ENCODE measurements around the gene IKZF4. TPM values are rescaled to one million over a fixed set of nuclear protein-coding genes. Genes with fewer than 3 reads are reported as not detected.
A peak's percentile ranks its signal among the peaks of the same experiment; 100 is the strongest.

IKZF4 gene
- total RNA-seq, 3 donors from 2014 or later = 2.9 to 4.6 (median 4.2) TPM

GRCh38 chr12:56029166-56029519, 8.3 kb downstream of the IKZF4 start:
- Histone ChIP-seq H3K36me3 (no peaks in the 10 kb centered on the region), H3K27ac (peak overlapping the region; percentile 61 to 64)
- intact Hi-C loops (cut with DNase I; ENCODE audit: low total_unique reads) = no loop called here

GRCh38 chr12:56029666-56030293, 8.9 kb downstream of the IKZF4 start:
- Histone ChIP-seq H3K27me3 (no peaks in the 10 kb centered on the region), H3K27ac (peak overlapping the region in 1 of 2 donors; percentile 61), H3K4me1 (no peaks in the 10 kb centered on the region), H3K36me3 (no peaks in the 10 kb centered on the region), H3K9me3 (no peaks in the 10 kb centered on the region), H3K4me3 (no peak overlapping the region)
- TF ChIP-seq POLR2AphosphoS5 (IDR thresholded peaks at IDR 0.05) (no peak), CTCF (IDR thresholded peaks at IDR 0.05) (peak; percentile 49 to 61 (median 60))
- intact Hi-C loops (cut with DNase I; ENCODE audit: low total_unique reads) = no loop called here
- no peak for DNase-seq (ENCODE audit: low spot score in 2 of 2)

More at GRCh38 chr12:56029166-56029519, 8.3 kb downstream of the IKZF4 start:
- Histone ChIP-seq H3K4me3 (no peak overlapping the region), H3K9me3 (no peaks in the 10 kb centered on the region), H3K27me3 (no peaks in the 10 kb centered on the region), H3K4me1 (no peaks in the 10 kb centered on the region)
- no peak for TF ChIP-seq CTCF (IDR thresholded peaks at IDR 0.05)
- TF ChIP-seq POLR2AphosphoS5 (IDR thresholded peaks at IDR 0.05) = no peak
- no peak for TF ChIP-seq POLR2A (IDR thresholded peaks at IDR 0.05)
- DNase-seq (ENCODE audit: low spot score in 2 of 2) = no peak

DNA sequence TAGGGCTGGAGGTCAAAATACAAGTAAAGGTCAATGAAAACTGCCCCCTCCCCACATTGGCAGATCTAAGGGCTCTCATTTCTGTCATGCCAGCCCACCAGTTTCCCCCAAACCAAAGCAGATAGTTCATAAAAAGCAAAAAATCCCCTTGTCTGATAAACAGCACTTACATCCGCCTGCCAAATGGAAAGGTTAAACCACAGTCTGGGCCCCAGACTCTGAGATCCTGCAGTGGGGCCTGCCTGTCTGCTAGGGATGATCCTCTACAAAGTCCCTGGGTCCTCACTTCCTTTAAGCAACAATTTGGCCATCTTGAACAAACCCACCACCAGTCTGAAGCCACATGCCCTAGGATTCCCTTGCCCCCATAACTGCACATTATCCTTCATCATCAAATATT, 11.1 kb downstream of the IKZF4 start:
- Histone ChIP-seq H3K36me3 (no peaks in the 10 kb centered on the region), H3K27me3 (no peaks in the 10 kb centered on the region), H3K4me1 (no peaks in the 10 kb centered on the region), H3K4me3 (no peak overlapping the region), H3K9me3 (no peaks in the 10 kb centered on the region), H3K27ac (no peak overlapping the region)
- no peak for TF ChIP-seq POLR2AphosphoS5 (IDR thresholded peaks at IDR 0.05)
- no peak for TF ChIP-seq CTCF (IDR thresholded peaks at IDR 0.05)
- TF ChIP-seq POLR2A (IDR thresholded peaks at IDR 0.05) = no peak
- intact Hi-C loops (cut with DNase I; ENCODE audit: low total_unique reads) = no loop called here
- DNase-seq (ENCODE audit: low spot score in 2 of 2) = no peak

- H3K36me3 ChIP-seq = no peaks in the 10 kb centered on the region
These were observed 13.9 kb downstream of the IKZF4 start for GRCh38 chr12:56034586-56035332.

More at GRCh38 chr12:56034586-56035332, 13.9 kb downstream of the IKZF4 start:
- no peak overlapping the region for H3K4me3 ChIP-seq
- intact Hi-C loops (cut with DNase I; ENCODE audit: low total_unique reads) = no loop called here
- TF ChIP-seq CTCF (IDR thresholded peaks at IDR 0.05) = no peak
- no peak for TF ChIP-seq POLR2A (IDR thresholded peaks at IDR 0.05)
- TF ChIP-seq POLR2AphosphoS5 (IDR thresholded peaks at IDR 0.05) = no peak
- H3K27ac ChIP-seq = no peak overlapping the region
- DNase-seq (ENCODE audit: low spot score in 2 of 2) = no peak
- H3K9me3 ChIP-seq = no peaks in the 10 kb centered on the region
- H3K4me1 ChIP-seq = no peaks in the 10 kb centered on the region
- no peaks in the 10 kb centered on the region for H3K27me3 ChIP-seq
